ENCODE measurements around the gene AP2B1. TPM values are rescaled to one million over a fixed set of nuclear protein-coding genes. Genes with fewer than 3 reads are reported as not detected.

Gene AP2B1
- polyA plus RNA-seq, 1 donor (not counting 4 experiments of a cell fraction or from before 2014, with no cell fraction given), result 189 TPM

DNA sequence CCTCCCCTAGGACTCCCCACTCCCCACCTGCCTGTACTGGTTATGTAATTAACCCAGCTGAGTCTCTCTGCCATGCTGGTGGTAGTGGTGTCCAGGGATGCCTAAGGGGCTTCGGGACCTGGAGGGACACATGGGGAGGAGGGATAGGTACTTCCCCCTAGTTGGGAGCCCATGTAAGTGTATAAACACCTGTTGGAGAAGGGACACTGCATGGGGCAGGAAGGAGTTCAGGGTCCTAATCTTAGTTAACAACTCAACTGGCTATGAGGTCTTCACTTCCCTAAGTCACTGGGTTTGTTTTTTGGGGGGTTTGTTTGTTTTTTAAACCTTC, 145.6 kb downstream of the AP2B1 start:
- H2AFZ ChIP-seq (ENCODE audit: control insufficient read depth, low read length), result no peak overlapping the region

DNA sequence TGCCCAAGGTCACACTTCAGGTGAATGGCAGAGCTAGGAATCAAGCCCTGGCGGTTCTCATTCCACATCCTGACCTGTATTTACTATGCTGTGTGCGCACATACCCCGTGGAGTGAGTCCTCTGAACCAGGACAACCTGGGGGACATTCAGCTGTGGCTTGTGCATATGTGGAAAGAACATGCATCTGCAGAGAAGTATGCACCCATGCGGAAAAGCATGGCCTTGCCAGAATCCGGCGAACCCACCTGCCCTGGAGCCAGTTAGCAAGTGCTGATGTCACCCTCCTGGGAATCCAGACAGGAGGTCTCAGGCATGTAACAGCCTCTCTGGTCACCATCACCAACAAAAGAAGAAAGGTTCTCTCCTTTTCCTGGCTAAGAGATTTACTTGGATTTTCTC, 146.2 kb downstream of the AP2B1 start:
- H3K9ac ChIP-seq (ENCODE audit: control insufficient read depth, extremely low read depth, insufficient read depth, low read length), result no peak overlapping the region
- H3K36me3 ChIP-seq (ENCODE audit: control insufficient read depth in 2 of 2, extremely low read depth in 1 of 2, insufficient read depth in 2 of 2, low read length in 2 of 2), result no peaks in the 10 kb centered on the region
- no peak overlapping the region for H3K4me3 ChIP-seq (ENCODE audit: control insufficient read depth in 2 of 3, extremely low read depth in 1 of 3, insufficient read depth in 2 of 3, low read depth in 1 of 3, low read length in 3 of 3)
- DNase-seq (ENCODE audit: low read depth, low spot score), result no peak
- H3K4me2 ChIP-seq (ENCODE audit: control insufficient read depth, extremely low read depth, insufficient read depth, low read depth, low read length), result no peak overlapping the region
- peaks cover 5% of the 10 kb centered on the region for H3K4me1 ChIP-seq (ENCODE audit: control insufficient read depth, extremely low read depth, insufficient read depth, low read length)
- dilution Hi-C loops (cut with MboI; ENCODE audit: extremely low pct_ligation_motif_present, low sequenced_read_pairs), result no loop called here
- H3K27ac ChIP-seq (ENCODE audit: control insufficient read depth, insufficient read depth, low read length), result no peak overlapping the region
- TF ChIP-seq EZH2 (IDR thresholded peaks at IDR 0.05; ENCODE audit: low read length), result no peak
- TF ChIP-seq, protein P1, sequence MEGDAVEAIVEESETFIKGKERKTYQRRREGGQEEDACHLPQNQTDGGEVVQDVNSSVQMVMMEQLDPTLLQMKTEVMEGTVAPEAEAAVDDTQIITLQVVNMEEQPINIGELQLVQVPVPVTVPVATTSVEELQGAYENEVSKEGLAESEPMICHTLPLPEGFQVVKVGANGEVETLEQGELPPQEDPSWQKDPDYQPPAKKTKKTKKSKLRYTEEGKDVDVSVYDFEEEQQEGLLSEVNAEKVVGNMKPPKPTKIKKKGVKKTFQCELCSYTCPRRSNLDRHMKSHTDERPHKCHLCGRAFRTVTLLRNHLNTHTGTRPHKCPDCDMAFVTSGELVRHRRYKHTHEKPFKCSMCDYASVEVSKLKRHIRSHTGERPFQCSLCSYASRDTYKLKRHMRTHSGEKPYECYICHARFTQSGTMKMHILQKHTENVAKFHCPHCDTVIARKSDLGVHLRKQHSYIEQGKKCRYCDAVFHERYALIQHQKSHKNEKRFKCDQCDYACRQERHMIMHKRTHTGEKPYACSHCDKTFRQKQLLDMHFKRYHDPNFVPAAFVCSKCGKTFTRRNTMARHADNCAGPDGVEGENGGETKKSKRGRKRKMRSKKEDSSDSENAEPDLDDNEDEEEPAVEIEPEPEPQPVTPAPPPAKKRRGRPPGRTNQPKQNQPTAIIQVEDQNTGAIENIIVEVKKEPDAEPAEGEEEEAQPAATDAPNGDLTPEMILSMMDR (optimal IDR thresholded peaks at IDR 0.05 in 1 of 3, IDR thresholded peaks at IDR 0.05 in 1 of 3, conservative IDR thresholded peaks at IDR 0.05 in 1 of 3; ENCODE audit: extremely low read depth in 1 of 3, insufficient read depth in 2 of 3, low read length in 3 of 3), result no peak
- no peaks in the 10 kb centered on the region for H4K20me1 ChIP-seq (ENCODE audit: control insufficient read depth, extremely low read depth, insufficient read depth, low read length)
- H3K9me3 ChIP-seq (ENCODE audit: control insufficient read depth, low read depth, low read length), result no peaks in the 10 kb centered on the region
- FAIRE-seq, result no peak
- peaks cover 12% of the 10 kb centered on the region for H3K27me3 ChIP-seq (ENCODE audit: control insufficient read depth, extremely low read depth, insufficient read depth, low read length)
- H2AFZ ChIP-seq (ENCODE audit: control insufficient read depth, low read length), result no peak overlapping the region
- no peaks in the 10 kb centered on the region for H3K79me2 ChIP-seq (ENCODE audit: control insufficient read depth, insufficient read depth, low read length)
- no peaks in the 10 kb centered on the region for H3K9me1 ChIP-seq (ENCODE audit: control insufficient read depth, extremely low read depth, insufficient read depth, low read length)

More for the DNA sequence above, 145.6 kb downstream of the AP2B1 start:
- Histone ChIP-seq H3K4me3 (ENCODE audit: control insufficient read depth in 2 of 3, extremely low read depth in 1 of 3, insufficient read depth in 2 of 3, low read depth in 1 of 3, low read length in 3 of 3) (no peak overlapping the region), H3K4me2 (ENCODE audit: control insufficient read depth, extremely low read depth, insufficient read depth, low read depth, low read length) (no peak overlapping the region), H3K27me3 (ENCODE audit: control insufficient read depth, extremely low read depth, insufficient read depth, low read length) (peaks cover 10% of the 10 kb centered on the region), H3K4me1 (ENCODE audit: control insufficient read depth, extremely low read depth, insufficient read depth, low read length) (peaks cover 5% of the 10 kb centered on the region), H3K9me1 (ENCODE audit: control insufficient read depth, extremely low read depth, insufficient read depth, low read length) (no peaks in the 10 kb centered on the region), H3K36me3 (ENCODE audit: control insufficient read depth in 2 of 2, extremely low read depth in 1 of 2, insufficient read depth in 2 of 2, low read length in 2 of 2) (no peaks in the 10 kb centered on the region), H3K9ac (ENCODE audit: control insufficient read depth, extremely low read depth, insufficient read depth, low read length) (no peak overlapping the region), H4K20me1 (ENCODE audit: control insufficient read depth, extremely low read depth, insufficient read depth, low read length) (no peaks in the 10 kb centered on the region), H3K79me2 (ENCODE audit: control insufficient read depth, insufficient read depth, low read length) (no peaks in the 10 kb centered on the region), H3K9me3 (ENCODE audit: control insufficient read depth, low read depth, low read length) (no peaks in the 10 kb centered on the region), H3K27ac (ENCODE audit: control insufficient read depth, insufficient read depth, low read length) (no peak overlapping the region)
- FAIRE-seq, result no peak
- dilution Hi-C loops (cut with MboI; ENCODE audit: extremely low pct_ligation_motif_present, low sequenced_read_pairs), result no loop called here
- TF ChIP-seq, protein P1 (optimal IDR thresholded peaks at IDR 0.05 in 1 of 3, IDR thresholded peaks at IDR 0.05 in 1 of 3, conservative IDR thresholded peaks at IDR 0.05 in 1 of 3; ENCODE audit: extremely low read depth in 1 of 3, insufficient read depth in 2 of 3, low read length in 3 of 3), result no peak
- TF ChIP-seq EZH2 (IDR thresholded peaks at IDR 0.05; ENCODE audit: low read length), result no peak
- DNase-seq (ENCODE audit: low read depth, low spot score), result no peak
